HepG2 (cell line): ENCODE data around the gene INF2. TPM values are rescaled to one million over a fixed set of nuclear protein-coding genes. Genes with fewer than 3 reads are reported as not detected.

Experiments used
- AGO2 ChIP-seq: fragments of 200-400 bp; formaldehyde crosslinking; optimal IDR thresholded peaks from 2 replicates; pipeline ENCODE3; 2017; ENCODE audit warnings: mild to moderate bottlenecking, low read depth, low read length, moderate library complexity
- BRF2 ChIP-seq: sonication (generic); formaldehyde crosslinking; IDR thresholded peaks from 2 replicates; pipeline ENCODE4 v1.8.1; 2022; ENCODE audit warnings: mild to moderate bottlenecking, missing genetic modification reagents
- DBP ChIP-seq: sonication (generic); formaldehyde crosslinking; IDR thresholded peaks from 2 replicates; pipeline ENCODE4 v1.4.0; 2020; ENCODE audit warnings: missing genetic modification reagents; ENCODE audit errors: not compliant biosample characterization
- DDIT3 ChIP-seq: sonication (generic); formaldehyde crosslinking; IDR thresholded peaks from 2 replicates; pipeline ENCODE4 v1.4.0; 2020; ENCODE audit warnings: mild to moderate bottlenecking, missing genetic modification reagents
- EHMT2 ChIP-seq: fragments of 200-600 bp; sonication (generic); IDR thresholded peaks from 2 replicates; pipeline ENCODE4 v1.7.0; 2017; ENCODE audit warnings: antibody characterized with exemption, low read depth, low read length, borderline replicate concordance
- FOXO4 ChIP-seq: sonication (generic); formaldehyde crosslinking; conservative IDR thresholded peaks from 2 replicates; pipeline ENCODE4 v1.8.1; 2023; ENCODE audit warnings: missing genetic modification reagents
- GATAD2A ChIP-seq: IDR thresholded peaks from 2 replicates; pipeline ENCODE4 v1.6.1; 2016
- IRF2 ChIP-seq: IDR thresholded peaks from 2 replicates; pipeline ENCODE4 v1.6.1; 2018; ENCODE audit warnings: missing genetic modification reagents, missing compliant biosample characterization
- NCOA5 ChIP-seq: sonication (generic); formaldehyde crosslinking; IDR thresholded peaks from 2 replicates; pipeline ENCODE4 v1.4.0; 2020; ENCODE audit warnings: missing genetic modification reagents
- SNAPC4 ChIP-seq: sonication (generic); formaldehyde crosslinking; IDR thresholded peaks from 2 replicates; pipeline ENCODE4 v1.4.0; 2020; ENCODE audit warnings: mild to moderate bottlenecking, missing genetic modification reagents
- YEATS4 ChIP-seq: sonication (generic); formaldehyde crosslinking; IDR thresholded peaks from 2 replicates; pipeline ENCODE4 v1.4.0; 2020; ENCODE audit warnings: missing genetic modification reagents, borderline replicate concordance
- ZBTB26 ChIP-seq: IDR thresholded peaks from 2 replicates; pipeline ENCODE4 v1.6.1; 2016; ENCODE audit warnings: missing compliant biosample characterization, missing genetic modification reagents, borderline replicate concordance
- ZFAT ChIP-seq: sonication (generic); formaldehyde crosslinking; conservative IDR thresholded peaks from 2 replicates; pipeline ENCODE4 v1.8.1; 2023; ENCODE audit warnings: missing genetic modification reagents, inconsistent platforms
- ZNF12 ChIP-seq: sonication (generic); formaldehyde crosslinking; IDR thresholded peaks from 2 replicates; pipeline ENCODE4 v1.5.0; 2020; ENCODE audit warnings: missing genetic modification reagents
- ZNF34 ChIP-seq: sonication (generic); formaldehyde crosslinking; IDR thresholded peaks from 2 replicates; pipeline ENCODE4 v1.4.0; 2020; ENCODE audit warnings: mild to moderate bottlenecking, missing genetic modification reagents, borderline replicate concordance
- ZNF468 ChIP-seq: sonication (generic); formaldehyde crosslinking; IDR thresholded peaks from 2 replicates; pipeline ENCODE4 v1.8.0; 2022; ENCODE audit warnings: mild to moderate bottlenecking, moderate library complexity, missing genetic modification reagents
- ZNF496 ChIP-seq: sonication (generic); formaldehyde crosslinking; IDR thresholded peaks from 2 replicates; pipeline ENCODE4 v1.8.1; 2023; ENCODE audit warnings: mild to moderate bottlenecking, moderate library complexity, missing genetic modification reagents; ENCODE audit not compliant: insufficient replicate concordance
- ZNF569 ChIP-seq: sonication (generic); formaldehyde crosslinking; IDR thresholded peaks from 2 replicates; pipeline ENCODE4 v1.5.0; 2020; ENCODE audit warnings: mild to moderate bottlenecking, missing genetic modification reagents, moderate library complexity, borderline replicate concordance
- polyA plus RNA-seq, 8 experiments: library from polyadenylated mRNA; depleted of rRNA in 3 of 8; stranded (reverse) in 7 of 8; unstranded in 1 of 8; fragments of >200 nt; fragmentation: Illumina TruSeq in 4 of 8; extraction: Trizol in 4 of 8; gene quantifications; 2 replicates each; pipeline versions ENCODE4 v1.2.1 to v1.2.3, GENCODE V29; 2011 to 2016; ENCODE audit warnings: low read depth in 4 of 8, missing spikeins in 1 of 8, mixed read lengths in 1 of 8; ENCODE audit not compliant: insufficient read depth in 1 of 8
- total RNA-seq, 5 experiments: library from RNA; depleted of rRNA; stranded (reverse); fragments of >200 nt; fragmentation: Illumina TruSeq; extraction: Trizol; gene quantifications; 2 replicates each; pipeline ENCODE4 v1.2.3, GENCODE V29; 2016; ENCODE audit warnings: low read depth in 1 of 5

Gene INF2
- total and polyA plus RNA-seq, 2 of the 13 experiments (the other 11 are each of a cell fraction or from before 2014, with no cell fraction given): 16.4 to 26.4 TPM

- TF ChIP-seq SNAPC4 (CRISPR knock-in tag) (peak; percentile 80; the same call in 1 of the 2 replicates), ZNF496 (no peak), GATAD2A (CRISPR knock-in tag) (no peak), YEATS4 (CRISPR knock-in tag) (peak; percentile 86), EHMT2 (no peak), NCOA5 (CRISPR knock-in tag) (peak; percentile 55), AGO2 (peak; percentile 99), ZFAT (no peak), ZBTB26 (CRISPR knock-in tag) (peak; percentile 39; the same call in 1 of the 2 replicates), BRF2 (CRISPR knock-in tag) (peak; percentile 83), ZNF12 (CRISPR knock-in tag) (0 out of 2 replicates have a peak, but pooled peaks have one; percentile 11), ZNF468 (no peak), ZNF34 (CRISPR knock-in tag) (peak; percentile 75; the same call in 1 of the 2 replicates), FOXO4 (CRISPR knock-in tag) (no peak), DDIT3 (CRISPR knock-in tag) (no peak), ZNF569 (no peak), DBP (CRISPR knock-in tag) (no peak), IRF2 (CRISPR knock-in tag) (peak; percentile 66)
These were observed 63.5 kb downstream of the INF2 start, which contains the start of gene SIVA1 (continued) for GRCh38 chr14:104752735-104753527.
